ENCODE data around the gene AOC2.

- TF ChIP-seq POLR2AphosphoS5 (IDR thresholded peaks at IDR 0.05): peak in 1 of 4 donors; percentile 41
- TF ChIP-seq CTCF (IDR thresholded peaks at IDR 0.05): no peak
- TF ChIP-seq POLR2A (IDR thresholded peaks at IDR 0.05): peak in 1 of 2 donors; percentile 42
- no peak for TF ChIP-seq EP300 (IDR thresholded peaks at IDR 0.05)
These were observed 47.0 kb upstream of the AOC2 start for GRCh38 chr17:42797067-42798007.
